Caco-2 (cell line): ENCODE measurements around the gene FUT8. TPM values are rescaled to one million over a fixed set of nuclear protein-coding genes. Genes with fewer than 3 reads are reported as not detected.

Experiments
- BruUV-seq: library from RNA; stranded (reverse); fragments of 400-500 nt; replicated peaks from 2 replicates; lab custom pipeline; 2021; lab: Mats Ljungman, UMichigan
- CTCF ChIA-PET: fragments of 300-600 bp; sonication (Branson Sonifier 250); formaldehyde crosslinking; loops from one replicate; lab custom pipeline; 2022; ENCODE audit warnings: antibody characterized with exemption; lab: Charles Lee
- POLR2A ChIA-PET: fragments of 300-600 bp; sonication (Branson Sonifier 250); formaldehyde crosslinking; loops from one replicate; lab custom pipeline; 2022; ENCODE audit warnings: antibody characterized with exemption; lab: Charles Lee
- DNase-seq, 2 experiments: peaks; one replicate each; pipeline versions ENCODE4 v3.0.0 to v3.0.0-alpha.2; 2020 to 2022
- H3K27me3 ChIP-seq: replicated peaks from 2 replicates; pipeline ENCODE4 v1.6.0; 2011; ENCODE audit warnings: low read length; ENCODE audit not compliant: control insufficient read depth, insufficient read depth
- H3K36me3 ChIP-seq: 2 replicates; pipeline ENCODE4 v1.5.1; 2011; ENCODE audit warnings: low read length; ENCODE audit not compliant: control insufficient read depth, insufficient read depth
- H3K4me1 ChIP-seq: fragments of 250-450 bp; sonication (Bioruptor Pico); 2 replicates; pipeline ENCODE4 v1.5.1; 2020; ENCODE audit warnings: mild to moderate bottlenecking
- H3K4me3 ChIP-seq: 2 replicates; pipeline ENCODE4 v1.5.1; 2011; ENCODE audit warnings: low read depth, mild to moderate bottlenecking, control low read depth, low read length
- H3K9me3 ChIP-seq: fragments of 250-450 bp; sonication (Bioruptor Pico); 2 replicates; pipeline ENCODE4 v1.5.1; 2020; ENCODE audit warnings: mild to moderate bottlenecking, moderate library complexity
- H3K27ac Mint-ChIP-seq: one replicate; pipeline ENCODE4 v1.8.0; 2022; ENCODE audit warnings: mixed read lengths; ENCODE audit not compliant: unreplicated experiment
- H3K27me3 Mint-ChIP-seq: one replicate; pipeline ENCODE4 v1.8.0; 2022; ENCODE audit warnings: mixed read lengths; ENCODE audit not compliant: insufficient read depth, unreplicated experiment
- H3K36me3 Mint-ChIP-seq: one replicate; pipeline ENCODE4 v1.8.0; 2022; ENCODE audit warnings: mild to moderate bottlenecking, mixed read lengths; ENCODE audit not compliant: insufficient read depth, unreplicated experiment
- H3K4me1 Mint-ChIP-seq: one replicate; pipeline ENCODE4 v1.8.0; 2022; ENCODE audit warnings: low read depth, mixed read lengths; ENCODE audit not compliant: unreplicated experiment
- H3K4me3 Mint-ChIP-seq: one replicate; pipeline ENCODE4 v1.8.0; 2022; ENCODE audit warnings: mild to moderate bottlenecking, moderate library complexity, mixed read lengths; ENCODE audit not compliant: unreplicated experiment
- H3K9me3 Mint-ChIP-seq: one replicate; pipeline ENCODE4 v1.8.0; 2022; ENCODE audit warnings: mixed read lengths; ENCODE audit not compliant: unreplicated experiment
- intact Hi-C: fragments of 100-400 bp; cut with micrococcal nuclease; formaldehyde crosslinking; loops from one replicate; pipeline ENCODE4 v1.10.0; 2022; ENCODE audit not compliant: unreplicated experiment
- total RNA-seq: library from RNA; stranded (reverse); gene quantifications from 2 replicates; pipeline ENCODE4 v1.2.3, GENCODE V29; 2022
- TF ChIP-seq, protein P1 (sequence below), 2 experiments: fragments of 200-600 bp in 1 of 2; IDR thresholded peaks; 1 replicate in 1 of 2; 2 replicates in 1 of 2; pipeline versions ENCODE4 v1.5.1 to v1.8.0; 2011 to 2022; ENCODE audit warnings: antibody characterized with exemption in 1 of 2, control low read depth in 1 of 2, inconsistent platforms in 1 of 2, low read depth in 1 of 2, low read length in 1 of 2, mild to moderate bottlenecking in 1 of 2, moderate library complexity in 1 of 2; ENCODE audit not compliant: insufficient read depth in 1 of 2, severe bottlenecking in 1 of 2, unreplicated experiment in 1 of 2

Gene FUT8
- total RNA-seq, 1 experiment from 2014 or later, result 67.1 TPM

DNA sequence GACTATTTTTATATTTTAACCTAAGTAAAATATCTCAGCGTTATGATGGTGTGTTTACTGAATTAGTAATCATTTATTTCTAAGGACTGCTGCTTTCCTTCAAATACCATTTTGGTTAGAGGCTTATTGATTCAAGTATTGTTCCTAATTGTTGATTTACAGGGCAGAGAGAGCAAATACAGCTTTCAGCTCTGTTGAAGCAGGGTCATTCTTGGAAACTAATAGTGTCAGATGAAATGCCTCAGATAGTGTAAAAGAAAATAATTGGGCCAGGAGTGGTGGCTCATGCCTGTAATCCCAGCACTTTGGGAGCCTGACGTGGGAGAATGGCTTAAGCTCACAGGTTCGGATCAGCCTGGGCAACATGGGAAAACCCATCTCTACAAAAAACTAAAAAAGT, 249.3 kb downstream of the FUT8 start:
- Histone ChIP-seq H3K27me3 (no peaks in the 10 kb centered on the region), H3K36me3 (no peaks in the 10 kb centered on the region), H3K4me1 (no peaks in the 10 kb centered on the region), H3K4me3 (no peak overlapping the region), H3K9me3 (no peaks in the 10 kb centered on the region)
- TF ChIP-seq, protein P1, sequence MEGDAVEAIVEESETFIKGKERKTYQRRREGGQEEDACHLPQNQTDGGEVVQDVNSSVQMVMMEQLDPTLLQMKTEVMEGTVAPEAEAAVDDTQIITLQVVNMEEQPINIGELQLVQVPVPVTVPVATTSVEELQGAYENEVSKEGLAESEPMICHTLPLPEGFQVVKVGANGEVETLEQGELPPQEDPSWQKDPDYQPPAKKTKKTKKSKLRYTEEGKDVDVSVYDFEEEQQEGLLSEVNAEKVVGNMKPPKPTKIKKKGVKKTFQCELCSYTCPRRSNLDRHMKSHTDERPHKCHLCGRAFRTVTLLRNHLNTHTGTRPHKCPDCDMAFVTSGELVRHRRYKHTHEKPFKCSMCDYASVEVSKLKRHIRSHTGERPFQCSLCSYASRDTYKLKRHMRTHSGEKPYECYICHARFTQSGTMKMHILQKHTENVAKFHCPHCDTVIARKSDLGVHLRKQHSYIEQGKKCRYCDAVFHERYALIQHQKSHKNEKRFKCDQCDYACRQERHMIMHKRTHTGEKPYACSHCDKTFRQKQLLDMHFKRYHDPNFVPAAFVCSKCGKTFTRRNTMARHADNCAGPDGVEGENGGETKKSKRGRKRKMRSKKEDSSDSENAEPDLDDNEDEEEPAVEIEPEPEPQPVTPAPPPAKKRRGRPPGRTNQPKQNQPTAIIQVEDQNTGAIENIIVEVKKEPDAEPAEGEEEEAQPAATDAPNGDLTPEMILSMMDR (IDR thresholded peaks at IDR 0.05; ENCODE audit: insufficient read depth in 1 of 2, low read depth in 1 of 2, low read length in 1 of 2, severe bottlenecking in 1 of 2, unreplicated experiment in 1 of 2), result no peak
- Mint-ChIP-seq H3K4me3 (no peak overlapping the region), H3K27me3 (no peaks in the 10 kb centered on the region), H3K4me1 (peaks cover 7% of the 10 kb centered on the region), H3K36me3 (no peaks in the 10 kb centered on the region), H3K27ac (no peak overlapping the region), H3K9me3 (no peaks in the 10 kb centered on the region)
- DNase-seq, result no peak
- intact Hi-C loops, result no loop called here
- no TSS peak for BruUV-seq
- CTCF ChIA-PET, result no interaction called here
- POLR2A ChIA-PET, result no interaction called here

DNA sequence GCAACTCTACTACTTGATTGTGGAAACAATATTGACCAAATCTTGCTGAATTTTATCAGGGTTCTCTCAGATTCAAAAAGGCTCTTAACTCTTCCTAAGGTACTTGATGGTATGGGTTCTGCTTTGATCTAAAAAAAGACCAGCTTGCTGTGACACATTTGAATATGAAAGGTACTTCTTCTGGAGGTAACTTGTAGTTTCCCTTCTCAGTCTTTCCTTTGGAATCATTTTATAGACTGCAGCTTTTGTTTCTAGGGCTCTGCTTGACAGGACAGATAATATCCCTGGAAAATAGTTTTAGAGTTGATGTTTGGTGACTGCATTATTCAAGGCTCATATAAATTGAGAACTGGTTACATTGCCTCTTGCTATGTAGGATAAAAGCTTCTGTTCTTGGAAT, 251.9 kb downstream of the FUT8 start:
- TF ChIP-seq, protein P1 (IDR thresholded peaks at IDR 0.05; ENCODE audit: insufficient read depth in 1 of 2, low read depth in 1 of 2, low read length in 1 of 2, severe bottlenecking in 1 of 2, unreplicated experiment in 1 of 2), result no peak
- no peaks in the 10 kb centered on the region for H3K27me3 ChIP-seq
- H3K4me3 ChIP-seq, result no peak overlapping the region
- POLR2A ChIA-PET, result no interaction called here
- intact Hi-C loops, result no loop called here
- no peak overlapping the region for H3K27ac Mint-ChIP-seq
- BruUV-seq, result no TSS peak
- no peaks in the 10 kb centered on the region for H3K4me1 ChIP-seq
- no peak overlapping the region for H3K4me3 Mint-ChIP-seq
- no peak for DNase-seq
- H3K36me3 ChIP-seq, result no peaks in the 10 kb centered on the region; the same call in 1 of the 2 replicates
- no peaks in the 10 kb centered on the region for H3K9me3 ChIP-seq
- H3K36me3 Mint-ChIP-seq, result no peaks in the 10 kb centered on the region
- H3K9me3 Mint-ChIP-seq, result no peaks in the 10 kb centered on the region
- CTCF ChIA-PET, result no interaction called here
- H3K27me3 Mint-ChIP-seq, result no peaks in the 10 kb centered on the region
- no peaks in the 10 kb centered on the region for H3K4me1 Mint-ChIP-seq

DNA sequence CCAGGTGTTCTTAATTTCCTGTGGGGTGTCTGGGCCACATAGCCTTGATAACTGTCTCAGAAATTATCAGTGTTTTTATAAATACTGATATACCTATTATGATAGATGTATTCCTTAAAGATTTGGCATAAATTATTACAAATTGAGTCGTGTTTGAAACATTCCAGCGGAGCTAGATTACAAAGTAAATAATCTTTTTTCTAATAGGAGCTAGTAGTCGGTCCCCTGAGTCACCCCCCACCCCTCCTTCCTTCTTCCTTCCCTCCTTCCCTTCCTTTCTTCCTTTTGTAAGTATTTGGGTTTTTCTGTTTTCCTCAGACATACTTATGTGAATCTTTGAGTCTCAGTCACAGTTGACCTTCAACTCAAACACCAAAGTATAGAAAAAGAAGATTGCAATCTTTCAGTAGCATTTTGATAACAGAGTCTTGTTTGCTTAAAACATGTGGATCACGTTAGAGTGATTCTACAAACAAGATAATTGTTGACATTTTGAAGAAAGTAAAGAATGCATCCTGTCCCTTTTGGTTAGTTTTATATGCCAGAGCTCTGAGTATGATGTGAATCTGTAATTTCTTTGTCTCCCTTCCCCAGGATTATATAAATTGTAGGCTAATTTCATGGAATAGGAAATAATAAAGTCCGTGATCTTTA, 264.0 kb downstream of the FUT8 start:
- POLR2A ChIA-PET, result no interaction called here
- no peak overlapping the region for H3K4me3 ChIP-seq
- Mint-ChIP-seq H3K4me3 (no peak overlapping the region), H3K4me1 (no peaks in the 10 kb centered on the region), H3K36me3 (no peaks in the 10 kb centered on the region), H3K9me3 (no peaks in the 10 kb centered on the region), H3K27ac (no peak overlapping the region), H3K27me3 (no peaks in the 10 kb centered on the region)
- BruUV-seq, result no TSS peak
- TF ChIP-seq, protein P1 (IDR thresholded peaks at IDR 0.05; ENCODE audit: insufficient read depth in 1 of 2, low read depth in 1 of 2, low read length in 1 of 2, severe bottlenecking in 1 of 2, unreplicated experiment in 1 of 2), result no peak
- CTCF ChIA-PET, result interaction anchor here (1.2 kb wide), 1 partner anchor 157 kb away, joined by 3 read pairs; no protein-coding TSS in a partner anchor
- H3K27me3 ChIP-seq, result no peaks in the 10 kb centered on the region
- intact Hi-C loops, result no loop called here
- no peaks in the 10 kb centered on the region for H3K4me1 ChIP-seq
- no peak for DNase-seq
- H3K36me3 ChIP-seq, result no peaks in the 10 kb centered on the region
- no peaks in the 10 kb centered on the region for H3K9me3 ChIP-seq
